Upper lobe of right lung (tissue), 1 donor: Measurements from ENCODE around the gene MMP24OS. TPM values are rescaled to one million over a fixed set of nuclear protein-coding genes. Genes with fewer than 3 reads are reported as not detected.

Source experiments
- ATAC-seq: fragments of 200-7000 bp; cut with Tn5 transposase; one replicate; pipeline ENCODE4 v1.9.1; 2020; ENCODE audit warnings: mild to moderate bottlenecking, moderate library complexity
- DNase-seq: peaks from one replicate; pipeline ENCODE4 v3.0.0-alpha.2; 2020
- H3K27ac ChIP-seq: fragments of 200-600 bp; one replicate; pipeline ENCODE4 v1.8.0; 2022
- H3K27me3 ChIP-seq: fragments of 200-600 bp; one replicate; pipeline ENCODE4 v1.8.0; 2022; ENCODE audit warnings: mild to moderate bottlenecking
- H3K36me3 ChIP-seq: fragments of 200-600 bp; one replicate; pipeline ENCODE4 v1.8.0; 2022
- H3K4me1 ChIP-seq: fragments of 200-600 bp; one replicate; pipeline ENCODE4 v1.8.0; 2022
- H3K4me3 ChIP-seq: fragments of 200-600 bp; one replicate; pipeline ENCODE4 v1.8.0; 2022; ENCODE audit warnings: mild to moderate bottlenecking
- H3K9me3 ChIP-seq: fragments of 200-600 bp; one replicate; pipeline ENCODE4 v1.8.0; 2022
- intact Hi-C: fragments of 100-400 bp; cut with DNase I; formaldehyde crosslinking; loops from one replicate; pipeline ENCODE4 v1.11.0; 2022
- total RNA-seq: library from RNA; stranded (reverse); fragmentation: NEBNext Ultra II Directional; extraction: Animal tissue kit (Norgen Biotek cat#: 25700); gene quantifications from one replicate; pipeline ENCODE4 v1.2.1, GENCODE V29; 2021
- TF ChIP-seq, protein P1 (sequence below): fragments of 200-600 bp; IDR thresholded peaks from one replicate; pipeline ENCODE4 v1.8.0; 2022; ENCODE audit warnings: antibody characterized with exemption
- donor health status: DM: no; HTN: yes; CAD: no; lungs with severe emphysema.

The MMP24OS gene
- total RNA-seq, 1 donor from 2014 or later, result 85.2 TPM

DNA sequence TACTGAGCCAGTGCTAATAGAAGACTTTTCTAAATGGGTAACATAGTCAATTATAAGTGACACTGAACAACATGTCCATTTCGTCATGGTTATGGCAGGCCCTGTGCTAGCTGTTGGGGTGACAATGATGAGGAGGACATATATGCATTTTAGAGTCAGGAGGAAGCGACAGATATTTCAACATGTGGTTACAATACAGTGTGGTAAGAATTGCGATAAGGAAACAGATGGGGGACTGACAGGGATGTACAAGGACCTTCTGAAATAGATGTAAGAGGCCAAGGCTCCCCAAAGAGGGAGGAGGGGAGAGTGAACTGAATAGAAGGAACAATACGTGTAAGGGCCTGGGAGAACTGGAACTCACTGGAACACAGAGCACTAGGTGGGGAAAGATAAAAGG lies 39.8 kb downstream of the MMP24OS start:
- TF ChIP-seq, protein P1, sequence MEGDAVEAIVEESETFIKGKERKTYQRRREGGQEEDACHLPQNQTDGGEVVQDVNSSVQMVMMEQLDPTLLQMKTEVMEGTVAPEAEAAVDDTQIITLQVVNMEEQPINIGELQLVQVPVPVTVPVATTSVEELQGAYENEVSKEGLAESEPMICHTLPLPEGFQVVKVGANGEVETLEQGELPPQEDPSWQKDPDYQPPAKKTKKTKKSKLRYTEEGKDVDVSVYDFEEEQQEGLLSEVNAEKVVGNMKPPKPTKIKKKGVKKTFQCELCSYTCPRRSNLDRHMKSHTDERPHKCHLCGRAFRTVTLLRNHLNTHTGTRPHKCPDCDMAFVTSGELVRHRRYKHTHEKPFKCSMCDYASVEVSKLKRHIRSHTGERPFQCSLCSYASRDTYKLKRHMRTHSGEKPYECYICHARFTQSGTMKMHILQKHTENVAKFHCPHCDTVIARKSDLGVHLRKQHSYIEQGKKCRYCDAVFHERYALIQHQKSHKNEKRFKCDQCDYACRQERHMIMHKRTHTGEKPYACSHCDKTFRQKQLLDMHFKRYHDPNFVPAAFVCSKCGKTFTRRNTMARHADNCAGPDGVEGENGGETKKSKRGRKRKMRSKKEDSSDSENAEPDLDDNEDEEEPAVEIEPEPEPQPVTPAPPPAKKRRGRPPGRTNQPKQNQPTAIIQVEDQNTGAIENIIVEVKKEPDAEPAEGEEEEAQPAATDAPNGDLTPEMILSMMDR, result no peak
- H3K4me3 ChIP-seq, result no peak overlapping the region
- no peaks in the 10 kb centered on the region for H3K4me1 ChIP-seq
- ATAC-seq, result no peak
- H3K36me3 ChIP-seq, result peaks cover 5% of the 10 kb centered on the region
- intact Hi-C loops, result no loop called here
- H3K9me3 ChIP-seq, result no peaks in the 10 kb centered on the region
- H3K27me3 ChIP-seq, result no peaks in the 10 kb centered on the region
- no peak for DNase-seq
- no peak overlapping the region for H3K27ac ChIP-seq

DNA sequence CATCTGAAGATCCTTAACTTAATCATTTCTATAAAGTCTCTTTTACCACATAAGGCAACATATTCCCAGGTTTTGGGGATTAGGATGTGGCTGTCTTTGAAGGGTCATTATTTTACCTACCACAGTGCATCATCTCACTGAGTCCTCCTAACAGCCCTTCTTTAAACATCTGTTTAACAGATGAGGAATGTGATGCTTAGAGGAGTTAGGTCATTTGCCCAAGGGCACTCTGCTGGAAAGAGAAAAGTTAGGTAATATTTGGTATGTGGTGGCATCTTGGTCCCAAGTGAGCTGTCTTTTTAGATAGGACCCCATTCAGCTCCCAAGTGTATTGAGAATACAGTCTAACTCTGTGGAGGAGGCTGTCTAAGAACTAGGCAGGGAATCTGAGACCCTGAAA lies 40.4 kb downstream of the MMP24OS start:
- no peak for ATAC-seq
- no peaks in the 10 kb centered on the region for H3K27me3 ChIP-seq
- H3K4me1 ChIP-seq, result no peaks in the 10 kb centered on the region
- no peaks in the 10 kb centered on the region for H3K9me3 ChIP-seq
- intact Hi-C loops, result no loop called here
- TF ChIP-seq, protein P1, result no peak
- H3K36me3 ChIP-seq, result peaks cover 5% of the 10 kb centered on the region
- no peak overlapping the region for H3K4me3 ChIP-seq
- no peak for DNase-seq
- no peak overlapping the region for H3K27ac ChIP-seq

DNA sequence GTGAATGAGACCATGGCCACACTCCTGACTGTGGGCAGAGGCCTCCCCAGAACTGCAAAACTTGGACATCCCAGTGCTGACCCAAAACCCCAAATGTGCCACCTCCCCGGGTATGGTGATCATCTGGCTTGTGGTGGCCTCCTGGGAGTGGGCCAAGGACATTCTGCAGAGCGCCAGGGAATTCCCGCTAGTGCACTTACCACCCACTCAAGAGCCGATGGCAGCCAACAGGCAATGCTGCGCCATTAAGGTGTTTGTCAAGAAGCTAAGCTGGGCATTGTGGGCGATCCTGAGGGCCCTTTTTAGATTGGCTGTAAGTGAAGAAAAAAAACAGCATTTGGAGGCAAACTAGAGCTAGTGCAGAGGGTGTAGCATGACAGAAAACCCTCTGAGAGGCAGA lies 42.0 kb downstream of the MMP24OS start:
- ATAC-seq (peak; percentile 80), DNase-seq (peak; percentile 82)
- no peaks in the 10 kb centered on the region for H3K9me3 ChIP-seq
- no peaks in the 10 kb centered on the region for H3K27me3 ChIP-seq
- intact Hi-C loops, result no loop called here
- no peak overlapping the region for H3K27ac ChIP-seq
- TF ChIP-seq, protein P1, result no peak
- H3K36me3 ChIP-seq, result peaks cover 5% of the 10 kb centered on the region
- H3K4me3 ChIP-seq, result no peak overlapping the region
- no peaks in the 10 kb centered on the region for H3K4me1 ChIP-seq

DNA sequence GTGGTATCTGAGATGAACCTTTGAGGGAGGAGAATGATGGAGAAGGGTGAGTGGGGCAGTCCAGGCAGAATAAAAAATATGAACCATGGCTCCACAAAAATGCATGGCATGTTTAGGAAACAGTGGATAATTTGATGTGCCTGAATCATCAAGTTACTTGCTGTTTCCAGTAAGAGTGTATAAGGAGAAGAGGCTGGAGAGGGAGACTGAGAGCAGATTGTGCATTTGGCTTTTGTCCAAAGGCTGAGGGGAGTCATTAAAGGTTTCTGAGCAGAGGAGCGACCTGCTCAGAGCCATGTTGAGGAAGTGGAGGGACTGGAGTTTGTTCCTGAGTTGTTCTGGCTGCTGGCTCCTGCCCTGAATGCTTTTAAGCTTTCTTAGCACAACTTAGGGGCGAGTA lies 45.3 kb downstream of the MMP24OS start:
- DNase-seq, result no peak
- no peak for ATAC-seq
- no peak overlapping the region for H3K4me3 ChIP-seq
- H3K4me1 ChIP-seq, result no peaks in the 10 kb centered on the region
- intact Hi-C loops, result no loop called here
- TF ChIP-seq, protein P1, result no peak
- H3K27me3 ChIP-seq, result no peaks in the 10 kb centered on the region
- no peaks in the 10 kb centered on the region for H3K9me3 ChIP-seq
- H3K27ac ChIP-seq, result no peak overlapping the region
- peaks cover 5% of the 10 kb centered on the region for H3K36me3 ChIP-seq

DNA sequence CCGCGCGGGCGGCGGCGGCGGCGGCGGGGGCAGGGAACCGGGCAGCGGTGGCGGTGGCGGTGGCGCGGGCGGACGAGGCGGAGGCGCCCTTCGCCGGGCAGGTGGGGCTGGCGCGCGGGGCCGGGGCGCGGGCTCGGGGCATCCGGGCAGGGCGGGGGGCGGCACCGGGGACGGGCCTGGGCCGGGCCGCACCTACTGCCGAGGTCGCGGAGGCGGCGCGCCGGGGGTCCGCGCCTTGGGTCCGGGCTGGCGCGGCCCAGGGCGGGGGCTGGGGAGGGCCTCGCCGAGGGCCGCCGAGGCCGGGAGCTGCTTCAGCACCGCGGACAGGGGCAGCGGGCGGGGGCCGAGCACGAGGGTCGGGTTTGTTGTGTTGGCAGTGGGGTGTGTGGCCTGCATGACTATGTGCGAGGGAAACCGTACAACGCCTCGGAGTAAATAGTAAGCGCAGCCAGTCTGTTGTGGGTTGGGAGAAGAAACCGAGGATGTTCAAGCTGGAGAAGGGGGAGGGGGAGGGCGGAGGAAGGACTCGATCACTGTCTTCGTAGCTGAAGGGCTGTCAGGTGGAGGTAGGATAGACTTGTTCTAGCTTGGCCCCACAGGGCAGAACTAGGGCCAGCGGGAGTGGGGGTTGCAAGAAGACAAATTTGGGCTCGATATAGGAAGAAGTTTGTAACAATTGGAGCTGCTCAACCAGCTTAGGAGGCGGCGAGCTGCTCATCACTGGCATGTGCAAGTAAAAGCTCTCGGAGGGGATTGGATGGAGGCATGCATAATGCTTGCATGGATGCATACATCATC lies 50.8 kb downstream of the MMP24OS start:
- no peak overlapping the region for H3K27ac ChIP-seq
- H3K9me3 ChIP-seq, result no peaks in the 10 kb centered on the region
- H3K4me1 ChIP-seq, result no peaks in the 10 kb centered on the region
- DNase-seq (peak; percentile 76), ATAC-seq (peak; percentile 92)
- TF ChIP-seq, protein P1, result no peak
- intact Hi-C loops, result no loop called here
- H3K36me3 ChIP-seq, result no peaks in the 10 kb centered on the region
- peak overlapping the region; percentile 6 for H3K4me3 ChIP-seq
- no peaks in the 10 kb centered on the region for H3K27me3 ChIP-seq

Other genes with a start within 250 kb of the MMP24OS start
- gene TRPC4AP, start 185.3 kb downstream of the MMP24OS start, total RNA-seq, result 67.6 TPM
- 39.2 TPM for gene EDEM2, start 130.8 kb downstream of the MMP24OS start, total RNA-seq
- 20.4 TPM for gene PROCR, start 106.0 kb downstream of the MMP24OS start, total RNA-seq
- 13.0 TPM for gene MMP24, start 51.4 kb downstream of the MMP24OS start, total RNA-seq
- 78.8 TPM for gene EIF6, start 6.7 kb upstream of the MMP24OS start, total RNA-seq
- not detected for gene FAM83C, start 14.3 kb upstream of the MMP24OS start, total RNA-seq
- 40.7 TPM for gene UQCC1, start 133.9 kb upstream of the MMP24OS start, total RNA-seq
- 4.1 TPM for gene GDF5, start 160.1 kb upstream of the MMP24OS start, total RNA-seq
- gene CEP250, start 177.5 kb upstream of the MMP24OS start, total RNA-seq, result 21.7 TPM